Esophagus muscularis mucosa (tissue), 4 donors: ENCODE results near the gene TP53INP2. TPM values are rescaled to one million over a fixed set of nuclear protein-coding genes. Genes with fewer than 3 reads are reported as not detected.

Experiments used
- DNase-seq: peaks from one replicate; pipeline ENCODE4 v3.0.0-alpha.2; 2017; ENCODE audit errors: extremely low spot score
- H3K27ac ChIP-seq, 4 donors: fragments of 200-600 bp; sonication (generic); replicated peaks in 1 of 4; 1 replicate in 3 of 4; 2 replicates in 1 of 4; pipeline ENCODE4 v1.5.1; 2016 to 2019; ENCODE audit warnings: mild to moderate bottlenecking in 1 of 4
- H3K27me3 ChIP-seq, 4 donors: fragments of 200-600 bp; sonication (generic); one replicate each; pipeline versions ENCODE4 v1.5.1 to v1.6.0; 2016 to 2019
- H3K36me3 ChIP-seq, 4 donors: fragments of 200-600 bp; sonication (generic); one replicate each; pipeline ENCODE4 v1.5.1; 2016 to 2019
- H3K4me1 ChIP-seq, 4 donors: fragments of 200-600 bp; sonication (generic); one replicate each; pipeline ENCODE4 v1.5.1; 2016 to 2019
- H3K4me3 ChIP-seq, 4 donors: fragments of 200-600 bp; sonication (generic); 1 replicate in 2 of 4; 2 replicates in 2 of 4; pipeline ENCODE4 v1.5.1; 2016 to 2019; ENCODE audit warnings: mild to moderate bottlenecking in 4 of 4, moderate library complexity in 1 of 4
- H3K9me3 ChIP-seq, 4 donors: fragments of 200-600 bp; sonication (generic); 1 replicate in 3 of 4; 2 replicates in 1 of 4; pipeline ENCODE4 v1.5.1; 2016 to 2019
- EP300 ChIP-seq: sonication (generic); formaldehyde crosslinking; IDR thresholded peaks from one replicate; pipeline ENCODE4 v1.6.1; 2017; ENCODE audit warnings: antibody characterized with exemption
- POLR2A ChIP-seq: fragments of 450-650 bp; IDR thresholded peaks from one replicate; pipeline ENCODE4 v1.6.1; 2017; ENCODE audit warnings: antibody characterized with exemption, moderate library complexity, mild to moderate bottlenecking, low read depth
- POLR2AphosphoS5 ChIP-seq, 2 donors: sonication (generic); formaldehyde crosslinking; IDR thresholded peaks; one replicate each; pipeline ENCODE4 v1.6.1; 2017; ENCODE audit warnings: antibody characterized with exemption in 2 of 2
- WGBS: methylation state at CpG from one replicate; pipeline ENCODE4 v1.1.5; 2018; 5-methylcytosine and 5-hydroxymethylcytosine counted together
- intact Hi-C: fragments of 100-400 bp; cut with DNase I; formaldehyde crosslinking; loops from one replicate; pipeline ENCODE4 v1.15.1; 2023
- total RNA-seq, 4 donors: library from RNA; depleted of rRNA; stranded (reverse); fragments of >200 nt; gene quantifications; one replicate each; pipeline versions ENCODE4 v1.1.0 to v1.2.1, GENCODE V29; 2016
- TF ChIP-seq, protein P1 (sequence below), 3 experiments: fragments of 200-600 bp in 2 of 3; fragments of 450-650 bp in 1 of 3; sonication (generic) in 2 of 3; IDR thresholded peaks; one replicate each; pipeline ENCODE4 v1.5.1; 2017 to 2019; ENCODE audit warnings: antibody characterized with exemption in 3 of 3, mild to moderate bottlenecking in 2 of 3, moderate library complexity in 1 of 3

Gene TP53INP2
- total RNA-seq, 4 donors from 2014 or later, result 37.1 to 73.1 (median 62.5) TPM

DNA sequence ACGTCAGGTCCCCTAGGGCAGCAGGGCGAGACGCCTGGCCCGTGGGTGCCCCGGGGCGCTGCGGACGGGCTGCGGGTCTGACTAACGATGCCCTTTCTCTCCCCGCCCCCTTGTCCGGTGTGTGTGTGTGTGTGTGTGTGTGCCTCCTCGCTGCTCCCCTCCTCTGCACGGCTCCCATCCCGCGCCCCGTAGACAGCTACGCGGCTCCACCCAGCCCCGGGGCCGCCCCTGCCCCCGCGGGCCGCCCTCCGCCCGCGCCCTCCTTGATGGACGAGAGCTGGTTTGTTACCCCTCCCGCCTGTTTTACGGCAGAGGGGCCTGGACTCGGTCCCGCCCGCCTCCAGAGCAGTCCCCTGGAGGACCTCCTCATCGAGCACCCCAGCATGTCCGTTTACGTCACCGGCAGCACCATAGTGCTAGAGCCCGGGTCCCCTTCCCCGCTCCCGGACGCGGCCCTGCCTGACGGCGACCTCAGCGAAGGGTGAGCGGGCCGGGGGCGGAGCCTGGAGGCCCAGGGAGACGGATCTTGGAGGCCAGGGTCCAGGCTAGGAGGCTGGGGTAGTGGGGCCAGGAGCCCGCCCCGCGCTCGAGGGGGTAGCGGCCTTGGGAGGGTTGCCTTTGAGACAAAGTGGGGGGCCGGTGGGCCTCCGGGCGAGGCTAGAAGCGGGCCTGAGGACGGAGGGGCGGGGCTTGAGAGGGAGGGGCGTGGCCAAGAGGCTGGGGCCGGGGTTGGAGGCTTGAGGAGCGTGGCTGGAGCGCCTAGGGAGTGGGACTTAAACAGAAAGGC lies 5.1 kb downstream of the TP53INP2 start:
- no peak for TF ChIP-seq POLR2A
- TF ChIP-seq EP300, result no peak
- TF ChIP-seq, protein P1, sequence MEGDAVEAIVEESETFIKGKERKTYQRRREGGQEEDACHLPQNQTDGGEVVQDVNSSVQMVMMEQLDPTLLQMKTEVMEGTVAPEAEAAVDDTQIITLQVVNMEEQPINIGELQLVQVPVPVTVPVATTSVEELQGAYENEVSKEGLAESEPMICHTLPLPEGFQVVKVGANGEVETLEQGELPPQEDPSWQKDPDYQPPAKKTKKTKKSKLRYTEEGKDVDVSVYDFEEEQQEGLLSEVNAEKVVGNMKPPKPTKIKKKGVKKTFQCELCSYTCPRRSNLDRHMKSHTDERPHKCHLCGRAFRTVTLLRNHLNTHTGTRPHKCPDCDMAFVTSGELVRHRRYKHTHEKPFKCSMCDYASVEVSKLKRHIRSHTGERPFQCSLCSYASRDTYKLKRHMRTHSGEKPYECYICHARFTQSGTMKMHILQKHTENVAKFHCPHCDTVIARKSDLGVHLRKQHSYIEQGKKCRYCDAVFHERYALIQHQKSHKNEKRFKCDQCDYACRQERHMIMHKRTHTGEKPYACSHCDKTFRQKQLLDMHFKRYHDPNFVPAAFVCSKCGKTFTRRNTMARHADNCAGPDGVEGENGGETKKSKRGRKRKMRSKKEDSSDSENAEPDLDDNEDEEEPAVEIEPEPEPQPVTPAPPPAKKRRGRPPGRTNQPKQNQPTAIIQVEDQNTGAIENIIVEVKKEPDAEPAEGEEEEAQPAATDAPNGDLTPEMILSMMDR (IDR thresholded peaks at IDR 0.05), result no peak
- TF ChIP-seq POLR2AphosphoS5 (IDR thresholded peaks at IDR 0.05), result peak in 1 of 2 donors; percentile 43
- 2% methylated on average over 18 of the region's 64 CpGs for WGBS
- peak; percentile 96 for DNase-seq
- H3K27me3 ChIP-seq, result no peaks in the 10 kb centered on the region
- H3K36me3 ChIP-seq, result peaks cover 0 to 37% (median 19%) of the 10 kb centered on the region in 4 donors
- intact Hi-C loops, result loop anchor here (5.0 to 10.0 kb wide), 3 partner anchors 132 to 404 kb away; partner anchors contain the start of gene AHCY
- H3K4me3 ChIP-seq, result peak overlapping the region; percentile 72 to 78 (median 76)
- peak overlapping the region; percentile 94 to 100 (median 99) for H3K27ac ChIP-seq
- H3K9me3 ChIP-seq, result no peaks in the 10 kb centered on the region
- H3K4me1 ChIP-seq, result peaks cover 48 to 73% (median 60%) of the 10 kb centered on the region in 4 donors

DNA sequence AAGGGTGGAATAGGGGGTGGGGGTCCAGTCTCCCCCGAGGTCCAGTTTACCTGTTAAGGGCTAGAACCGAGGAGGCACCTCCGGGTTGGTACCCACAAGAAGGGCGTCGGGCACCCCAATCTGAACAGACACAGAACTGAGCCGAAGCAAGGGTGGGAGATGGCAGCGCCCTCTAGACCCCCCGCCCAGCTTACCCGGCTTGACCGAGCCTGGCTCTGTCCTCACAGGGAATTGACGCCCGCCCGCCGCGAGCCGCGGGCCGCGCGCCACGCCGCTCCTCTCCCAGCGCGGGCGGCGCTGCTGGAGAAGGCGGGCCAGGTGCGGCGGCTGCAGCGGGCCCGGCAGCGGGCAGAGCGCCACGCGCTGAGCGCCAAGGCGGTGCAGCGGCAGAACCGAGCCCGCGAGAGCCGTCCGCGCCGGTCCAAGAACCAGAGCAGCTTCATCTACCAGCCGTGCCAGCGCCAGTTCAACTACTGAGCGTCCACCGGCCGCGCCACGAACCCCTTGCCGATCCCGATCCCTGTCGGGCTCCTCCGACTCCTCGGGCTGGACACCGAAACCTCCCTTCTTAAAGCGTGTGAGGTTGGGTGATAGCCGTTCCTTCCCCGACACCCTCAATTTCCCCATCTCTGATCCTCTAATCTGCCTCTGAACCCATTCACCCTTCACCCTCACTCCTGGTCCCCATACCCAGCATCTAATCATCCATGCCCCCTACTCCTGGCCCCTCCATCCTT lies 5.9 kb downstream of the TP53INP2 start:
- Histone ChIP-seq H3K27me3 (no peaks in the 10 kb centered on the region), H3K9me3 (no peaks in the 10 kb centered on the region), H3K36me3 (peaks cover 0 to 45% (median 26%) of the 10 kb centered on the region in 4 donors), H3K4me3 (peak overlapping the region; percentile 72 to 78 (median 76)), H3K27ac (peak overlapping the region; percentile 94 to 100 (median 99)), H3K4me1 (peaks cover 45 to 68% (median 57%) of the 10 kb centered on the region in 4 donors)
- TF ChIP-seq EP300 (no peak), POLR2AphosphoS5 (IDR thresholded peaks at IDR 0.05) (no peak), POLR2A (no peak)
- TF ChIP-seq, protein P1 (IDR thresholded peaks at IDR 0.05), result no peak
- no peak for DNase-seq
- intact Hi-C loops, result loop anchor here (5.0 to 10.0 kb wide), 3 partner anchors 133 to 405 kb away; partner anchors contain the start of gene AHCY
- whole genome bisulfite sequencing, result 11% methylated on average over 24 of the region's 61 CpGs

DNA sequence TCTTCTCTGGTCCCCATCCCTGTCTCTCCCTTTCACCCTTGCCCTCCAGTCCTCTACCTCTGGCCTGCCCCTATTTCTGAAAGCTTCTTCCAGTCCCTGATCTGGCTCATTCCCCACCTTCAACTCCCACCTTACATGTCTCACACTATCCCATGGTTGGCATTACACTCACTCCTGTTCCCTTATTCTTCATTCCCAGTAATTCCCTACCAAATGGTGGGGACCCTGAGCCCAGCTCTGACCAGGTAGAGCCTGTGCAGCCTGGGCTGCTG lies 6.4 kb downstream of the TP53INP2 start:
- DNase-seq, result no peak
- no peaks in the 10 kb centered on the region for H3K9me3 ChIP-seq
- peaks cover 0 to 50% (median 31%) of the 10 kb centered on the region in 4 donors for H3K36me3 ChIP-seq
- intact Hi-C loops, result no loop called here
- peaks cover 40 to 63% (median 52%) of the 10 kb centered on the region in 4 donors for H3K4me1 ChIP-seq
- peak overlapping the region; percentile 72 to 78 (median 76) for H3K4me3 ChIP-seq
- TF ChIP-seq POLR2A (no peak), POLR2AphosphoS5 (IDR thresholded peaks at IDR 0.05) (no peak), EP300 (no peak)
- TF ChIP-seq, protein P1 (IDR thresholded peaks at IDR 0.05), result no peak
- no peaks in the 10 kb centered on the region for H3K27me3 ChIP-seq
- peak overlapping the region; percentile 94 to 100 (median 99) for H3K27ac ChIP-seq

DNA sequence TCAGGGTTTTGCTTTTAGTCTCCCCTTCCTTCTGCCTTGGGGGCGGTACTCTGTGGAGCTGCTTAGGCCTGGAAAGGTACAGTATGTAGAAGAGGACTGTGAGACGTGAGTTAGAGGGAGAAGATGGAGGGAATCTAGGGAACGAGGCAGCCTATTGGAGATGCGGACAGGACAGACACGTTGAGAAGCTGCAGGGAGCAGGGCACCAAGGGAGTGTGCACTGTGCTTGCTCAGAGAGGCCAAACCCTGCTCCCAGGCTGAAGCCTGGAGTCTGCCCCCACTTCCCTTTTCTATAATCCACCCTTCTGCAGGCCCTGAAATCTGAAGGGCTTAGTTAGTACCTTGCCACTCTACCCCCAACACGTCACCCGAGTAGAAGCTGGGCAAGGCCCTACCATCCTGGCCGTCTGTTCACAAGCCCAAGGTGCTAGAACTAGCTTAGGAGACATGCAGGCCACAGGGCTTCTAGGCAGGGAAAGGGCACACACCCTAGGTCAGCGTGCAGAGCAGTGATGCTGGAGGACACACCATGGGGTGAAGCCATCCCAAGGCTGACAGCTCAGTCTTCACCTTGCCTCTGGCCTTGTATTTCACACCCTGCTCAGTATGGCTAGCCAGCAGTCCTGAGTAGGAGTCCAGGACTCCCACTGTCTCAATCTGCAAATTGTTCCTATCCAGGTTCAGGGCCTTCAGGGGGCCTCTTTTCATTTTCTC lies 6.9 kb downstream of the TP53INP2 start:
- intact Hi-C loops, result no loop called here
- 62% methylated on average over 8 of the region's 9 CpGs for WGBS

More for the DNA sequence above, 6.9 kb downstream of the TP53INP2 start:
- Histone ChIP-seq H3K27me3 (no peaks in the 10 kb centered on the region), H3K36me3 (peaks cover 0 to 55% (median 35%) of the 10 kb centered on the region in 4 donors), H3K9me3 (no peaks in the 10 kb centered on the region), H3K4me1 (peaks cover 35 to 58% (median 46%) of the 10 kb centered on the region in 4 donors), H3K4me3 (no peak overlapping the region), H3K27ac (peak overlapping the region; percentile 94 to 100 (median 99))
- DNase-seq, result no peak
- TF ChIP-seq POLR2AphosphoS5 (IDR thresholded peaks at IDR 0.05), result no peak
- no peak for TF ChIP-seq POLR2A
- TF ChIP-seq EP300, result no peak
- TF ChIP-seq, protein P1 (IDR thresholded peaks at IDR 0.05), result no peak
